Endothelial cell of umbilical vein (primary cell): ENCODE measurements around the gene FASLG. TPM values are rescaled to one million over a fixed set of nuclear protein-coding genes. Genes with fewer than 3 reads are reported as not detected.

Experiments
- BruUV-seq: library from RNA; stranded (reverse); fragments of 400-500 nt; replicated peaks from 2 replicates; lab custom pipeline; 2021; lab: Mats Ljungman, UMichigan
- CTCF ChIA-PET: fragments of 300-600, 350-600 bp; sonication (Branson Sonifier 250); formaldehyde crosslinking; loops from one replicate; lab custom pipeline; 2021; ENCODE audit warnings: antibody characterized with exemption, inconsistent platforms; lab: Charles Lee
- POLR2A ChIA-PET: fragments of 300-600, 350-600 bp; sonication (Branson Sonifier 250); formaldehyde crosslinking; loops from one replicate; lab custom pipeline; 2021; ENCODE audit warnings: antibody characterized with exemption, inconsistent platforms; lab: Charles Lee
- DNase-seq: peaks from one replicate; pipeline ENCODE4 v3.0.0-alpha.2; 2011; ENCODE audit warnings: low read depth, low spot score
- FAIRE-seq: peaks from 2 replicates; lab custom pipeline; 2011; peaks lifted over from hg19 to GRCh38; lab: Jason Lieb, UNC
- H2AFZ ChIP-seq: 2 replicates; pipeline ENCODE4 v1.6.0; 2012; ENCODE audit warnings: low read depth, low read length, control low read depth, inconsistent platforms
- H3K27ac ChIP-seq: 2 replicates; pipeline ENCODE4 v1.5.1; 2011; ENCODE audit warnings: low read depth, mild to moderate bottlenecking, control low read depth, low read length, moderate library complexity; ENCODE audit not compliant: insufficient read depth
- H3K27me3 ChIP-seq, 2 experiments: 2 replicates each; pipeline versions ENCODE4 v1.6.0 to v1.6.1; 2011; ENCODE audit warnings: low read length in 2 of 2, mixed read lengths in 1 of 2; ENCODE audit not compliant: control insufficient read depth in 2 of 2, insufficient read depth in 2 of 2
- H3K36me3 ChIP-seq, 2 experiments: 2 replicates in 1 of 2; 3 replicates in 1 of 2; pipeline ENCODE4 v1.5.1; 2011; ENCODE audit warnings: low read length in 2 of 2, mild to moderate bottlenecking in 1 of 2, moderate library complexity in 1 of 2; ENCODE audit not compliant: control insufficient read depth in 2 of 2, insufficient read depth in 2 of 2; ENCODE audit errors: extremely low read depth in 1 of 2
- H3K4me1 ChIP-seq: 3 replicates; pipeline ENCODE4 v1.5.1; 2011; ENCODE audit warnings: mild to moderate bottlenecking, low read length; ENCODE audit not compliant: control insufficient read depth, insufficient read depth; ENCODE audit errors: extremely low read depth
- H3K4me2 ChIP-seq: 2 replicates; pipeline ENCODE4 v1.6.1; 2011; ENCODE audit warnings: low read length, control low read depth, mixed read lengths; ENCODE audit not compliant: insufficient read depth
- H3K4me3 ChIP-seq, 3 experiments: fragments of 200-600 bp in 1 of 3; sonication (generic), shearing (Covaris generic) in 1 of 3; replicated peaks in 1 of 3; 2 replicates each; pipeline ENCODE4 v1.5.1; 2011 to 2016; ENCODE audit warnings: control low read depth in 3 of 3, low read length in 3 of 3, mild to moderate bottlenecking in 2 of 3, inconsistent platforms in 1 of 3, low read depth in 1 of 3, moderate library complexity in 1 of 3; ENCODE audit not compliant: insufficient read depth in 1 of 3
- H3K79me2 ChIP-seq: 2 replicates; pipeline ENCODE4 v1.6.0; 2012; ENCODE audit warnings: low read length, inconsistent platforms; ENCODE audit not compliant: control insufficient read depth, insufficient read depth
- H3K9ac ChIP-seq: replicated peaks from 2 replicates; pipeline ENCODE3; 2011; ENCODE audit warnings: low read length, control low read depth; ENCODE audit not compliant: insufficient read depth; ENCODE audit errors: extremely low read depth
- H3K9me1 ChIP-seq: replicated peaks from 3 replicates; pipeline ENCODE4 v1.6.0; 2011; ENCODE audit warnings: mild to moderate bottlenecking, low read length; ENCODE audit not compliant: control insufficient read depth, insufficient read depth; ENCODE audit errors: extremely low read depth
- H3K9me3 ChIP-seq: replicated peaks from 2 replicates; pipeline ENCODE4 v1.5.1; 2012; ENCODE audit warnings: low read length, inconsistent platforms; ENCODE audit not compliant: control insufficient read depth, insufficient read depth
- H4K20me1 ChIP-seq: replicated peaks from 2 replicates; pipeline ENCODE3; 2011; ENCODE audit warnings: mild to moderate bottlenecking, low read length; ENCODE audit not compliant: control insufficient read depth, insufficient read depth; ENCODE audit errors: extremely low read depth
- EZH2 ChIP-seq: IDR thresholded peaks from 2 replicates; pipeline ENCODE4 v1.6.1; 2012; ENCODE audit warnings: borderline replicate concordance, low read depth, mild to moderate bottlenecking, moderate library complexity, low read length, inconsistent platforms; ENCODE audit not compliant: severe bottlenecking
- FOS ChIP-seq: IDR thresholded peaks from 2 replicates; pipeline ENCODE4 v1.6.1; 2011; ENCODE audit warnings: mild to moderate bottlenecking, low read length, moderate library complexity, borderline replicate concordance; ENCODE audit not compliant: insufficient read depth
- GATA2 ChIP-seq: IDR thresholded peaks from 2 replicates; pipeline ENCODE4 v1.7.0; 2011; ENCODE audit warnings: low read depth, mild to moderate bottlenecking, moderate library complexity, mixed read lengths, low read length; ENCODE audit not compliant: insufficient read length, insufficient read depth
- JUN ChIP-seq: IDR thresholded peaks from 2 replicates; pipeline ENCODE4 v1.6.1; 2011; ENCODE audit warnings: borderline replicate concordance, low read depth; ENCODE audit not compliant: insufficient read length, insufficient read depth
- MAX ChIP-seq: IDR thresholded peaks from 2 replicates; pipeline ENCODE4 v1.6.1; 2011; ENCODE audit not compliant: insufficient read depth, insufficient read length
- MYC ChIP-seq: IDR thresholded peaks from one replicate; pipeline ENCODE4 v1.6.1; 2011; ENCODE audit warnings: mild to moderate bottlenecking, low read depth, low read length
- POLR2A ChIP-seq: IDR thresholded peaks from 2 replicates; pipeline ENCODE4 v1.6.1; 2012; ENCODE audit warnings: low read depth, mild to moderate bottlenecking, control low read depth, low read length
- POLR2AphosphoS5 ChIP-seq: IDR thresholded peaks from 2 replicates; pipeline ENCODE4 v1.6.1; 2012; ENCODE audit warnings: low read depth, mild to moderate bottlenecking, control low read depth, low read length, moderate library complexity; ENCODE audit not compliant: insufficient read depth
- dilution Hi-C: fragments of 300-500 bp; cut with MboI; formaldehyde crosslinking; loops from one replicate; pipeline ENCODE4 v1.15.0; 2019; ENCODE audit warnings: low sequenced_read_pairs; ENCODE audit not compliant: extremely low pct_ligation_motif_present
- intact Hi-C: fragments of 100-400 bp; cut with micrococcal nuclease; formaldehyde crosslinking; loops from one replicate; pipeline ENCODE4 v1.10.0; 2022
- polyA plus RNA-seq, 4 experiments: library from polyadenylated mRNA; depleted of rRNA in 3 of 4; stranded (reverse) in 3 of 4; unstranded in 1 of 4; fragments of >200 nt; gene quantifications; 2 replicates each; pipeline versions ENCODE4 v1.2.1 to v1.2.3, GENCODE V29; 2011 to 2012; ENCODE audit warnings: missing spikeins in 1 of 4
- total RNA-seq: library from RNA; stranded (reverse); gene quantifications from 2 replicates; pipeline ENCODE4 v1.2.3, GENCODE V29; 2021
- TF ChIP-seq, protein P1 (sequence below), 2 donors: IDR thresholded peaks; 1 replicate in 1 of 2; 2 replicates in 1 of 2; pipeline ENCODE4 v1.5.1; 2011; ENCODE audit warnings: low read length in 2 of 2, mild to moderate bottlenecking in 2 of 2, moderate library complexity in 2 of 2, control low read depth in 1 of 2, inconsistent platforms in 1 of 2, low read depth in 1 of 2; ENCODE audit not compliant: insufficient read depth in 1 of 2; ENCODE audit errors: extremely low read depth in 1 of 2

FASLG gene
- total and polyA plus RNA-seq, 2 donors (not counting 3 experiments of a cell fraction or from before 2014, with no cell fraction given): not detected

GRCh38 chr1:172657586-172657985, 1.3 kb upstream of the FASLG start:
- intact Hi-C loops (no loop called here), dilution Hi-C loops (no loop called here)
- Histone ChIP-seq H3K9ac (no peak overlapping the region), H4K20me1 (no peaks in the 10 kb centered on the region), H2AFZ (no peak overlapping the region), H3K4me2 (no peak overlapping the region), H3K79me2 (no peaks in the 10 kb centered on the region), H3K27me3 (peaks cover 0 to 2% of the 10 kb centered on the region in 2 experiments), H3K4me3 (no peak overlapping the region), H3K27ac (no peak overlapping the region), H3K9me1 (no peaks in the 10 kb centered on the region), H3K4me1 (peaks cover 6% of the 10 kb centered on the region), H3K36me3 (no peaks in the 10 kb centered on the region), H3K9me3 (no peaks in the 10 kb centered on the region)
- POLR2A ChIA-PET: no interaction called here
- FAIRE-seq (no peak), DNase-seq (no peak)
- no peak for TF ChIP-seq FOS
- CTCF ChIA-PET: no interaction called here
- no TSS peak for BruUV-seq

DNA sequence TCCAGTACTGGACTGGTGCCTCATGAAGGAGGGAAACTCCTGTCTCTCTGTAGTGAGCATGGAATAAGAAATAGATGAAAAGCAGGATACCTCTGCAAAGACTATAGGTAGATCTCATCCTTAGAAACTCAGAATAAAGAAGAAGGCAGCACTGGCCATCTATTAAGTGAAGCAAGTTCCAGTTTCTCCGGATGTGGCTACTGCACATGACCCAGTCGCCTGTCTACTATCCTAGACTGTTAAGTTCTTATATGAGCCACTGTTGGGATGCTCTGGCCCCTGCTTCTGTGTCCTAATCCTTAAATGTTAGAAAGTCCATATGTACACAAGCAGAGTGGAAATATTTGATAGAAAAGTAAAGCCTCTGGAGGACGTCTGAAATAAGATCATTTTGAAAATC, 2.2 kb downstream of the FASLG start:
- Histone ChIP-seq H3K79me2 (no peaks in the 10 kb centered on the region), H3K9ac (no peak overlapping the region), H3K36me3 (no peaks in the 10 kb centered on the region), H3K4me3 (no peak overlapping the region), H3K9me3 (no peaks in the 10 kb centered on the region), H2AFZ (no peak overlapping the region), H3K27ac (no peak overlapping the region), H3K27me3 (peaks cover 0 to 2% of the 10 kb centered on the region in 2 experiments), H3K4me2 (no peak overlapping the region), H3K4me1 (no peaks in the 10 kb centered on the region), H3K9me1 (no peaks in the 10 kb centered on the region), H4K20me1 (no peaks in the 10 kb centered on the region)
- intact Hi-C loops (no loop called here), dilution Hi-C loops (no loop called here)
- ChIA-PET POLR2A (interaction anchor here (0.6 kb wide), 1 partner anchor 10 kb away, joined by 4 read pairs; no protein-coding TSS in a partner anchor), CTCF (no interaction called here)
- FAIRE-seq: no peak
- no TSS peak for BruUV-seq
- TF ChIP-seq FOS: no peak
- TF ChIP-seq, protein P1, sequence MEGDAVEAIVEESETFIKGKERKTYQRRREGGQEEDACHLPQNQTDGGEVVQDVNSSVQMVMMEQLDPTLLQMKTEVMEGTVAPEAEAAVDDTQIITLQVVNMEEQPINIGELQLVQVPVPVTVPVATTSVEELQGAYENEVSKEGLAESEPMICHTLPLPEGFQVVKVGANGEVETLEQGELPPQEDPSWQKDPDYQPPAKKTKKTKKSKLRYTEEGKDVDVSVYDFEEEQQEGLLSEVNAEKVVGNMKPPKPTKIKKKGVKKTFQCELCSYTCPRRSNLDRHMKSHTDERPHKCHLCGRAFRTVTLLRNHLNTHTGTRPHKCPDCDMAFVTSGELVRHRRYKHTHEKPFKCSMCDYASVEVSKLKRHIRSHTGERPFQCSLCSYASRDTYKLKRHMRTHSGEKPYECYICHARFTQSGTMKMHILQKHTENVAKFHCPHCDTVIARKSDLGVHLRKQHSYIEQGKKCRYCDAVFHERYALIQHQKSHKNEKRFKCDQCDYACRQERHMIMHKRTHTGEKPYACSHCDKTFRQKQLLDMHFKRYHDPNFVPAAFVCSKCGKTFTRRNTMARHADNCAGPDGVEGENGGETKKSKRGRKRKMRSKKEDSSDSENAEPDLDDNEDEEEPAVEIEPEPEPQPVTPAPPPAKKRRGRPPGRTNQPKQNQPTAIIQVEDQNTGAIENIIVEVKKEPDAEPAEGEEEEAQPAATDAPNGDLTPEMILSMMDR (IDR thresholded peaks at IDR 0.05; ENCODE audit: extremely low read depth in 1 of 2, insufficient read depth in 1 of 2, low read depth in 1 of 2, low read length in 2 of 2): no peak
- TF ChIP-seq MAX: no peak
- no peak for TF ChIP-seq POLR2AphosphoS5
- no peak for TF ChIP-seq EZH2
- TF ChIP-seq POLR2A: no peak
- TF ChIP-seq GATA2: no peak
- no peak for TF ChIP-seq JUN
- TF ChIP-seq MYC: no peak
- DNase-seq: no peak
